Measurements from ENCODE around the gene NOP53. TPM values are rescaled to one million over a fixed set of nuclear protein-coding genes. Genes with fewer than 3 reads are reported as not detected.
A peak's percentile ranks its signal among the peaks of the same experiment; 100 is the strongest.
"Not testable (repeated sequence)": the region's sequence is repeated elsewhere in the genome, so short reads cannot be mapped to it uniquely, and the experiment has no call there.

NOP53 gene
- total RNA-seq, 2 experiments from 2014 or later = 225 to 227 TPM

DNA sequence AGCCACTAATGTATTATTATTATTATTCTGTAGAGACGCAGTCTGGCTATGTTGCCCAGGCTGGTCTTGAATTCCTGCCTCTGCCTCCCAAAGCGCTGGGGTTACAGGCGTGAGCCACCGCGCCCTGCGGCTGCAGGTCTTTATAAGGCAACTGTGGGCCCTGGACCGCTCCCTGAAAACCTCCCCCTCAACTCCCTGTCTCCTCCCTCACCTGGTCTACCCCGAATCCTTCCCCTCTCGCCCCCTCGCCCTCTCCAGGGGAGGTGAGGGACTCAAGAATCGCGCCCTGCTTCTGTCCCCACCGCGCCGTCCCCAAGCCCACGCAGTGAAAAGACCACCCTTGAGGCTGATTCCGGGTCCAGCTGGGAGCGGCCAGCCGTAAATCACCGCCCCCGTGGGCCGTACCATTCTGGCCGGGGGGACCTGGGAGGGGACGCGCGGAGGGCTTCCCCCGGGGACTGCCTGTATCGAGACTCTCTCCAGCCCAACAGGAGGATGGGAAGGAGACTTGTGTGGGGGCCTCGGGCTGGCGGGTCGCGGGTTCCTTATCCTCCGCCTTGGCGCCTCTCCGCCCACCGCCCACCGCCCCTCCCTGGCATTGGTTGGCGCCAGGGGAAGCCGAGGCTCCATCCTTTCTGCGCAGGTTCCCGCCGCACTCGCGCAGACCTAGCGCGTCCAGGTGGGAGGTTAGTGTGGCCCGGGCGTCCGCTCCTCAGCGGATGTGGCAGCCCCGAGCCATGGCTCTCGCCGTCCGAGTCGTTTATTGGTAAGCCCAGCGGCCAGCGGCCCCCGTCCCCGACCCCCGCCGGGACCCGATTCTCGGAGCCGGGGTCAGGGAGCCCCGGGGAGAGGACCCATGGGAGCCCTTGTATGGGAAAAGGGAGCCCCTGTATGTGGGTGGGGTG is 33.0 kb downstream of the NOP53 start, which contains the start of gene SELENOW:
Gene SELENOW (plus strand): TSS at position 655 of the 905 bp plus-strand sequence. CDS start 83 bp downstream, at position 738.
- Mint-ChIP-seq H3K4me1 (peaks cover 16% of the 10 kb centered on the region), H3K4me3 (peak within 1 kb of the TSS; percentile 99), H3K9me3 (ENCODE audit: low read depth) (no peaks in the 10 kb centered on the region), H3K36me3 (peaks cover 9% of the 10 kb centered on the region), H3K27ac (peak within 1 kb of the TSS; percentile 94), H3K27me3 (no peaks in the 10 kb centered on the region)
- ATAC-seq (peak; percentile 96), DNase-seq (peak; percentile 84)
- CTCF ChIA-PET = interaction anchor here (1.5 to 1.9 kb wide), 2 partner anchors 15 to 33 kb away, joined by 3 to 5 read pairs; partner anchors contain the start of gene NOP53

DNA sequence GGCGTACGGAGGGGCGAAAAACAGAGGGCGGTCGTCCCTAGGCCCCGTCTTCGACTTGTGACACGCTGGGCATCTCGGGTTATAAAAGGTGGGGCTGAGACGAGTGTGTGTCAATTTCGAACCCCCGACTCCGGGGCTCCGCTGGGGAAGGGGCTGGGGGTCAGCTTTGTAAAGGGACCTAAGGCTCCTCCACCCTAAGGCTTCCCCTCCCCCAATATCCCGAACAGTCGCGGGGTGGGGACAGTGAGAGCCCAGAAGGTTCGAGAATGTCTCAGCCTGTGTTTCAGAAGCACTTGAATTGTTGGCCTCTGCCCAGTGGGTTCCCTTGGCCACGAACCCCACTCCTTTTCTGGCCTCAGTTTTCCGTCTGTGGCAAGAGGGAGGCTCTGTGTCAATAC is 33.6 kb downstream of the NOP53 start:
- ATAC-seq = no peak
- Mint-ChIP-seq H3K4me1 (peaks cover 16% of the 10 kb centered on the region), H3K36me3 (peaks cover 11% of the 10 kb centered on the region), H3K4me3 (peak overlapping the region; percentile 99), H3K27ac (peak overlapping the region; percentile 94), H3K9me3 (ENCODE audit: low read depth) (no peaks in the 10 kb centered on the region), H3K27me3 (no peaks in the 10 kb centered on the region)
- CTCF ChIA-PET = interaction anchor here (1.1 to 1.9 kb wide), 3 partner anchors 13 to 33 kb away, joined by 3 to 5 read pairs (median 3); partner anchors contain the start of gene NOP53
- peak; percentile 48 for DNase-seq

DNA sequence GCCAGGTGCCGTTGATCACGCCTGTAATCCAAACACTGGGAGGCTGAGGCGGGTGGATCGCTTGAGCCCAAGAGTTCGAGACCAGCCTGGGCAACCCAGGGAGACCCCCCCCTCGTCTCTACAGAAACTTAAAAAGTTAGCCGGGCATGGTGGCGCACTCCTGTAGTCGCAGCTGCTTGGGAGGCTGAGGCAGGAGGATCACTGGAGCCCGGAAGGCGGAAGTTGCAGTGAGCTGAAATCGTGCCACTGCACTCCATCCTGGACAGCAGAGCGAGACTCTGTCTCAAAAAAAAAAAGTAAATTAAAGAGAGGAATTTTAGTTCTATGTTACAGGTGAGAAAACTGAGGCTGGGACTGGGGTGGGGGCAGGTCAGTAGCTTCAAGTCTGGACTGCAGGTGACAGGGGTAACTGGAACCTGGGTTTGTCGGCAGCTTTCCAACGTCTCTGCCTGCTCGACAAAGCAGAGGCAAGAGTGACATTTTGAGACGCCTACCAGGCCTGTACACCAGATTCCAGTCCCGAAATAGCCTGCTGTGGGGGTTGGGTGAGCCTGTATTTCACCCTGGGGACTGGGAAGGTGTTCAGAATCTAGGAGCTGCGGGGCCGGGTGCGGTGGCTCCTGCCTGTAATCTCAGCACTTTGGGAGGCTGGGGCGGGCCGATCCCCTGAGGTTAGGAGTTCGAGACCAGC is 34.3 kb downstream of the NOP53 start:
- Mint-ChIP-seq H3K4me3 (peak overlapping the region; percentile 99), H3K4me1 (peaks cover 16% of the 10 kb centered on the region), H3K9me3 (ENCODE audit: low read depth) (no peaks in the 10 kb centered on the region), H3K27me3 (no peaks in the 10 kb centered on the region), H3K36me3 (peaks cover 16% of the 10 kb centered on the region), H3K27ac (peak overlapping the region; percentile 94)
- CTCF ChIA-PET = interaction anchor here (1.1 to 1.9 kb wide), 6 partner anchors 9 to 34 kb away, joined by 3 to 6 read pairs (median 4); partner anchors contain the start of gene NOP53
- no peak for ATAC-seq
- DNase-seq = no peak

DNA sequence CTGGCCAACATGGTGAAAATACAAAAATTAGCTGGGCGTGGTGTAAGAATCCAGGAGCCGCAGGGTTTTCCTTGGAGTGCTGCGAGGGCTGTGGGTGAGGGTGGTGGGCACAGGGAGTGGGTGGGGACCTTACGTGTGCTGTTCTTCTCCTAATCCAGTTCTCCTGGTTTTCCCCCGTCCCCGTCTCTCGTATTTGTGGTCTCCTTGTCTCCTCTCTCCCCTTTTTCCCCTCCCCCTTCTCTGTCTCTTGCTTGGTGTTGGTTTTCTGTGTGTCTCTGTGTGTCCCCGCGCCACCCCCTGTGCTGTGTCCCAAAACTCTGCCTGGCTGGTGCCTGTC is 34.8 kb downstream of the NOP53 start:
- Mint-ChIP-seq H3K36me3 (peaks cover 16% of the 10 kb centered on the region), H3K27ac (peak overlapping the region; percentile 24), H3K4me3 (peak overlapping the region; percentile 99), H3K4me1 (peaks cover 16% of the 10 kb centered on the region), H3K9me3 (ENCODE audit: low read depth) (no peaks in the 10 kb centered on the region), H3K27me3 (no peaks in the 10 kb centered on the region)
- no peak for DNase-seq
- CTCF ChIA-PET = interaction anchor here (1.1 to 1.3 kb wide), 4 partner anchors 9 to 14 kb away, joined by 3 to 6 read pairs (median 4); no protein-coding TSS in a partner anchor
- no peak for ATAC-seq

DNA sequence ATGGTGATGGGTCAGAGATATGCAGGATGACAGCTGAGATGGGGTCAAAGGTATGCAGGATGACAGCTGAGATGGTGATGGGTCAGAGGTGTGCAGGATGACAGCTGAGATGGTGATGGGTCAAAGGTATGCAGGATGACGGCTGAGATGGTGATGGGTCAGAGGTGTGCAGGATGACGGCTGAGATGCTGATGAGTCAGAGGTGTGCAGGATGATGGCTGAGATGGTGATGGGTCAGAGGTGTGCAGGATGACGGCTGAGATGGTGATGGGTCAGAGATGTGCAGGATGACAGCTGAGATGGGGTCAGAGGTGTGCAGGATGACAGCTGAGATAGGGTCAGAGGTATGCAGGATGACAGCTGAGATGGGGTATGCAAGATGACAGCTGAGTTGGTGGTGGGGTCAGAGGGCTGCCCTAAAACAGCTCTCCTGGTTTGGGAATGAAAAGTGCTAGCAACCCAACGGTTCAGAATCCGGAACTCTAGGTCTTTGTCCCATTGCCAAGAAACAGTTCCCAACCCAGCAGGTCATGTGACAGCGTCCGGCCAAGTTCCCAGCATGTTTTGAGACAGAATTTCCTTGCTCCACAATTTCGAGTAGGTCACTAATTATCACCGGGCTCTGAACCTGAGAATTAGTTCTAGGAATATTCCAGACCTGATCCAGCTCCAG is 36.4 kb downstream of the NOP53 start:
- ATAC-seq (no peak), DNase-seq (no peak)
- peaks cover 16% of the 10 kb centered on the region for H3K4me1 Mint-ChIP-seq
- CTCF ChIA-PET = no interaction called here
- no peak overlapping the region for H3K4me3 Mint-ChIP-seq
- H3K27me3 Mint-ChIP-seq = no peaks in the 10 kb centered on the region
- no peak overlapping the region for H3K27ac Mint-ChIP-seq
- H3K9me3 Mint-ChIP-seq (ENCODE audit: low read depth) = no peaks in the 10 kb centered on the region
- H3K36me3 Mint-ChIP-seq = peaks cover 18% of the 10 kb centered on the region

DNA sequence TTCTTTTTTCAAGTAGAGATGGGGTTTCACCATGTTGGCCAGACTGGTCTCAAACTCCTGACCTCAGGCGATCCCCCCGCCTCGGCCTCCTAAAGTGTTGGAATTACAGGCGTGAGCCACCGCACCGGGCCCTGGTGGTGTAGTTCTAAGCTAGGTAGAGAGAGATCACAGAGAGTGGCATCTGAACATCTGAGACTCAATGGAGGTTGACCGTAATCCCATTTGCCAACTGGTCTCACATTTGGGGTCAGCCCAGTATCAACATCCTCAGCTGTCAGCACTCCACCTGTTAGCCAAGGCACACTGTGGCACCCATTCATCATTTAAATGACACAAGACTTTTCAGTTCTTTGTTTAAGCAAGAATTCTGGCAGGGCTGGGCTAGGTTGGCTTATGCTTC is 41.2 kb downstream of the NOP53 start:
- ATAC-seq = no peak
- H3K4me3 Mint-ChIP-seq = no peak overlapping the region
- CTCF ChIA-PET = interaction anchor here (0.7 to 6.1 kb wide), 3 partner anchors 21 to 780 kb away, joined by 5 to 39 read pairs (median 13); partner anchors contain the start of gene EHD2
- no peak for DNase-seq
- H3K36me3 Mint-ChIP-seq = peaks cover 12% of the 10 kb centered on the region
- peaks cover 2% of the 10 kb centered on the region for H3K4me1 Mint-ChIP-seq
- H3K9me3 Mint-ChIP-seq (ENCODE audit: low read depth) = no peaks in the 10 kb centered on the region
- no peak overlapping the region for H3K27ac Mint-ChIP-seq
- H3K27me3 Mint-ChIP-seq = no peaks in the 10 kb centered on the region

DNA sequence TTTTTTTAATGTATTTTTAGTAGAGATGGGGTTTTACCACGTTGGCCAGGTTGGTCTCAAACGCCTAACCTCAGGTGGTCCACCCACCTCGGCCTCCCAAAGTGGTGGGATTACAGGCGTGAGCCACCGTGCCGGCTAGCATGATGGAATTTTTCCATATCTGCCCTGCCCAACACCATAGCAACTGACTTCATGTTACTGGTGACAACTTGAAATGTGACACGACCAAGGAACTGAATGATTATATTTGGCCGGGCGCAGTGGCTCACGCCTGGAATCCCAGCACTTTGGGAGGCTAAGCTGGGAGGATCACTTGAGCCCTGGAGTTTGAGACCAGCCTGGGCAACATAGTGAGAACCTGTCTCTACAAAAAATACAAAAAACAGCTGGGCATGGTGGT is 42.0 kb downstream of the NOP53 start:
- DNase-seq; H3K27ac Mint-ChIP-seq; H3K27me3 Mint-ChIP-seq; H3K36me3 Mint-ChIP-seq; H3K9me3 Mint-ChIP-seq (ENCODE audit: low read depth); H3K4me3 Mint-ChIP-seq; H3K4me1 Mint-ChIP-seq; ATAC-seq: not testable (repeated sequence)
- CTCF ChIA-PET = interaction anchor here (1.3 to 6.1 kb wide), 3 partner anchors 21 to 80 kb away, joined by 3 to 39 read pairs (median 13); partner anchors contain the start of gene EHD2

DNA sequence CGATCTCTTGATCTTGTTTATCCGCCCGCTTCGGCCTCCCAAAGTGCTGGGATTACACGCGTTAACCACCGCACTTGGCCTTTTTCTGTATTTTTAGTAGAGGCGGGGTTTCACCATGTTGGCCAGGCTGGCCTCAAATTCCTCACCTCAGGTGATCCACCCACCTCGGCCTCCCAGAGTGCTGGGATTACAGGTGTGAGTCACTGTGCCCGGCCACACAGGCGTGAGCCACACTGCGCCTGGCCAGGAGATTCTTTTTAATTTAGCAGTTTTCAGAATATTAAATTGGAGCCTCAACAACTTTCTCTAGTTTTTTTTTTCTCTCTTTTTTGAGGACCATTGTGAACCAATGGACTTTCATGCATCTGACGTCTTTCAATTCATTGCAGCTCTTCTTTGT is 44.5 kb downstream of the NOP53 start:
- not testable (repeated sequence) for H3K27me3 Mint-ChIP-seq; H3K27ac Mint-ChIP-seq; ATAC-seq; H3K4me3 Mint-ChIP-seq; H3K36me3 Mint-ChIP-seq; H3K9me3 Mint-ChIP-seq (ENCODE audit: low read depth); DNase-seq; H3K4me1 Mint-ChIP-seq
- CTCF ChIA-PET = interaction anchor here (0.7 to 6.1 kb wide), 14 partner anchors 10 to 179 kb away, joined by 3 to 39 read pairs (median 4); no protein-coding TSS in a partner anchor

DNA sequence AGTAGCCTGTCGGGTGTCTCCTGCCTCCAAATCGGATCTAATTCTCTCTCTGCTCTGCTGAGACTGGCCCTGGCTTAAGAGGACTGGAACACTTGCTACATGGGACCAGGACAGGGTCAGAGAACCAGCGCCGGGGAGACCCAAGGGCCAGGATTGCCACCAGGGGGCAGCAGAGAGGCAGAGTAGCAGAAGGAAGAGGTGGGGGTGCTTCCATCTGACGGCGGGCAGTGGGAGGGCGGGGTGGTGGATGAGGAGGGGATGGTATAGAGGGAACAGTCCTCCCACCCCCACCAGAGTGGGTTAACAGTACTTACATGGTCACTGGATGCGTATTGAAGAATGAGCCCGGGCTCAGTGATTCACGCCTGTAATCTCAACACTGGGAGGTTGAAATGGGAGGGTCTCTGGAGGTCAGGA is 45.1 kb downstream of the NOP53 start:
- Mint-ChIP-seq H3K27me3 (no peaks in the 10 kb centered on the region), H3K36me3 (peaks cover 1% of the 10 kb centered on the region), H3K4me3 (no peak overlapping the region), H3K4me1 (peaks cover 2% of the 10 kb centered on the region), H3K27ac (no peak overlapping the region), H3K9me3 (ENCODE audit: low read depth) (no peaks in the 10 kb centered on the region)
- CTCF ChIA-PET = interaction anchor here (0.7 to 6.1 kb wide), 13 partner anchors 10 to 180 kb away, joined by 3 to 39 read pairs (median 4); no protein-coding TSS in a partner anchor
- peak; percentile 80 for ATAC-seq
- DNase-seq = peak; percentile 84

DNA sequence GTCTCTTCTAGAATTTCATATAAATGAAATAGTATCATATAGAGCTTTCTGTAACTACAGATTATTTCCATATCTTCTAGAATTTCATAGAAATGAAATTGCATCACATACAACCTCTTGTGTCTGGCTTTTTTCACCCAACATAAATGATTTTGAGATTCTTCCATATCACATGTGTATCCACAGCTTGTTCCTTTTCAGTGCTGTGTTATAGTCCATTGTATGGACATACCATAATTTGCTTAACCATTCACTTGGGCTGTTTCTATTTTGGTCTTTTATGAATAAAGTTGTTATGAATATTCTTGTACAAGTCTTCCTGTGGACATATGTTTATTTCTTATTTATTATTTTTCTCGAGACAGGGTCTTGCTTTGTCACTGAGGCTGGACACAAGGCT is 47.3 kb downstream of the NOP53 start:
- Mint-ChIP-seq H3K4me3 (no peak overlapping the region), H3K4me1 (peaks cover 2% of the 10 kb centered on the region), H3K9me3 (ENCODE audit: low read depth) (no peaks in the 10 kb centered on the region), H3K27ac (no peak overlapping the region), H3K27me3 (no peaks in the 10 kb centered on the region), H3K36me3 (no peaks in the 10 kb centered on the region)
- DNase-seq = no peak
- ATAC-seq = no peak
- CTCF ChIA-PET = interaction anchor here (1.3 to 6.1 kb wide), 2 partner anchors 8 to 27 kb away, joined by 4 to 39 read pairs; no protein-coding TSS in a partner anchor

DNA sequence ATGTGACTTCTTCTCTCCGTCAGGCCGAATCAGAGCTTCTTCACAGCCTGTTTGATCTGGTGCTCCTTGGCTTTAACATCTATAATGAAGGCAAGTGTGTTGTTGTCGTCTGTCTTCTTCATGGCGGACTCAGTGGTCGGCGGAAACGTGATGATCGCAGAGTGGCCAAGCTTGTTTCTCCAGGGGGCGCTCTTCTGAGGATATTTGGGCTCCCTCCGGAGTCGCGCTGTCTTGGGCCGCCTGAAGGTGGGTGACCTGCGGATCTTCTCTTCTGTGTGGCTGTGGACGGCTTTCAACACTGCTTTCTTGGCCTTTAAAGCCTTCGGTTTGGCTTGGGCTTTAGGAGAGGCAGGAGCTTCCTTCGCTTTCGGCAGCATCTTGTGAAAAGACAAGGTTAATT is 49.2 kb downstream of the NOP53 start:
- no peak for ATAC-seq
- H3K4me3 Mint-ChIP-seq = no peak overlapping the region
- DNase-seq = no peak
- no peaks in the 10 kb centered on the region for H3K9me3 Mint-ChIP-seq (ENCODE audit: low read depth)
- H3K4me1 Mint-ChIP-seq = no peaks in the 10 kb centered on the region
- H3K36me3 Mint-ChIP-seq = no peaks in the 10 kb centered on the region
- no peaks in the 10 kb centered on the region for H3K27me3 Mint-ChIP-seq
- CTCF ChIA-PET = interaction anchor here (0.8 to 0.9 kb wide), 2 partner anchors 29 to 68 kb away, joined by 3 to 4 read pairs; no protein-coding TSS in a partner anchor
- H3K27ac Mint-ChIP-seq = no peak overlapping the region

DNA sequence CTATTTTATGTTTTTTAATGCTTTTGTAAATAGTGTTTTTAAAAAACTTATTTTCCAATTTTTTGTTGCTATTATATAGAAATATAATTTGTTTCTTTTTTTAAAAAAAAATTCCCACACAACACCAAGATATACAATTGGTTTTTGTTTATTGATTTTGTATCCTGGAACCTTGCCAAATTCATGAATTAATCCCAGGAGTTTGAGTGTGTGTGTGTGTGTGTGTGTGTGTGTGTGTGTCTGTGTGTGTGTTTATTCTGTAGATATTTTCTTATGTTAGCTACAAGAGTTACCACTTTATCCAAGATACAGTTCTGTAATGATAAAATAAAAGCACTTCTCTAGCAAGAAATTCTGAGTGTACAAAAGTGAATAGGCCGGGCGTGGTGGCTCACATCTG is 51.4 kb downstream of the NOP53 start:
- H3K4me3 Mint-ChIP-seq = no peak overlapping the region
- H3K36me3 Mint-ChIP-seq = no peaks in the 10 kb centered on the region
- H3K4me1 Mint-ChIP-seq = no peaks in the 10 kb centered on the region
- H3K27ac Mint-ChIP-seq = no peak overlapping the region
- peaks cover 4% of the 10 kb centered on the region for H3K9me3 Mint-ChIP-seq (ENCODE audit: low read depth)
- DNase-seq = no peak
- no peak for ATAC-seq
- no peaks in the 10 kb centered on the region for H3K27me3 Mint-ChIP-seq
- CTCF ChIA-PET = interaction anchor here (0.8 to 1.9 kb wide), 2 partner anchors 66 to 97 kb away, joined by 3 to 5 read pairs; no protein-coding TSS in a partner anchor
